ENCODE data around the gene ZC3HAV1. TPM values are rescaled to one million over a fixed set of nuclear protein-coding genes. Genes with fewer than 3 reads are reported as not detected.

Gene ZC3HAV1
- total and polyA plus RNA-seq, 2 of the 13 experiments (the other 11 are each of a cell fraction or from before 2014, with no cell fraction given) = 12.7 to 23.7 TPM

DNA sequence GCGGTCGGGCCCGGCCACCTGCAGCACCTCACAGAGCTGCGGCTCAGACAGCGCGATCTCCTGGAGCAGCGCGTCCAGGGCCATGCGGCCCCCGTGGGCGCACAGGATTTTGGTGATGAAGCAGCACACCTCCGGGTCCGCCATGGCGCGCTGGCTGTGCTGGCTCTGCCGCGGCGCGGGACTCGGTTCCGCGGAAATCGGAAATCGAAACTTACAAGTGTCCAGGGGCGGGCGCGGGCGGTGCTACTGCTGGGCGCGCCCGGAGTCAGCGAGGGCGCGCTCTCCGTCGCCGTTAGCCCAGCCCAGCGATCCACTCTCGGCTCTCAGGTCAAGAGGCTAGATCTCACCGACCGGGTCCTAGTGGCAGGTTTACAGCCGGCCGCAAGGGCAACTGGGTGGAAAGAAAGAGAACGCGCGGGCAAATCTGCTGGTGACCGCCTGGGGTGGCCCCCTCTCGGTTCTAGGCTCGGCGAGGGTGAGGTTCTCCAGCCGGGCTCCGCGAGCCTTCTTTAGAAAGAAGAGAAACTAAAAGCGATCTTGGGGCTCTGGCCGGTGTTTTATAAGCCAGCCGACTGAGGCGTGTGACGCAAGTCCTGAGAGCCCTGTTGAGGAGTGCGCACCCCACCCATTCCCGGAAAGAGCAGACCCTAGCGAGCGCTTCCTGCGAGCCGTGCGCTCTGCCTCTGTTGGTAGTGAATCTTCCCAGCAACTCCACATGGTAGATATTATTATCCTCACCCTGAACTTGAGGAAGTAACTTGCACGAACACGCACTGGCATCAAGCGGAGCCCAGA is at the start of gene ZC3HAV1 (continued):
- TF ChIP-seq CBX2 (IDR thresholded peaks at IDR 0.05; ENCODE audit: low read depth, low read length) (no peak), CBX2 (CRISPR knock-in tag; IDR thresholded peaks at IDR 0.05; ENCODE audit: low read depth) (no peak), SRSF1 (optimal IDR thresholded peaks at IDR 0.05; ENCODE audit: low read depth, low read length) (peak; percentile 18), GABPA (IDR thresholded peaks at IDR 0.05; ENCODE audit: low read depth, low read length) (0 out of 2 replicates have a peak, but pooled peaks have one; percentile 6), GABPA (CRISPR knock-in tag; IDR thresholded peaks at IDR 0.05; ENCODE audit: low read depth) (peak; percentile 40), ZFP41 (CRISPR knock-in tag; IDR thresholded peaks at IDR 0.05; ENCODE audit: borderline replicate concordance) (0 out of 2 replicates have a peak, but pooled peaks have one; percentile 25), ZNF430 (CRISPR knock-in tag; IDR thresholded peaks at IDR 0.05) (peak; percentile 85; the same call in 1 of the 2 replicates), TCF7L2 (IDR thresholded peaks at IDR 0.05; ENCODE audit: low read depth, low read length) (no peak), TRIM24 (CRISPR knock-in tag; IDR thresholded peaks at IDR 0.05) (no peak), GABPB1 (CRISPR knock-in tag; IDR thresholded peaks at IDR 0.05) (peak; percentile 79), ZFY (CRISPR knock-in tag; IDR thresholded peaks at IDR 0.05) (peak; percentile 72), EZH2 (conservative IDR thresholded peaks at IDR 0.05; ENCODE audit: low read depth, low read length) (no peak), ZNF556 (CRISPR knock-in tag; IDR thresholded peaks at IDR 0.05; ENCODE audit: borderline replicate concordance) (no peak; the same call in 1 of the 2 replicates), ZNF367 (CRISPR knock-in tag; IDR thresholded peaks at IDR 0.05; ENCODE audit: borderline replicate concordance) (peak; percentile 65; the same call in 1 of the 2 replicates), ZNF232 (CRISPR knock-in tag; IDR thresholded peaks at IDR 0.05; ENCODE audit: borderline replicate concordance) (peak; percentile 83; the same call in 1 of the 2 replicates), YY1 (IDR thresholded peaks at IDR 0.05; ENCODE audit: insufficient read depth, insufficient replicate concordance, low read depth, low read length) (peak; percentile 68), NKX3-1 (CRISPR knock-in tag; IDR thresholded peaks at IDR 0.05) (peak; percentile 15; the same call in 1 of the 2 replicates), BRD4 (CRISPR knock-in tag; IDR thresholded peaks at IDR 0.05) (peak; percentile 86; the same call in 1 of the 2 replicates), ZBTB33 (CRISPR knock-in tag; IDR thresholded peaks at IDR 0.05) (no peak), NR2F6 (IDR thresholded peaks at IDR 0.05) (peak; percentile 62), NR2F6 (CRISPR knock-in tag; IDR thresholded peaks at IDR 0.05) (no peak), HDAC2 (CRISPR knock-in tag; IDR thresholded peaks at IDR 0.05) (peak; percentile 43), ZNF792 (CRISPR knock-in tag; IDR thresholded peaks at IDR 0.05) (0 out of 2 replicates have a peak, but pooled peaks have one; percentile 53), HNRNPLL (IDR thresholded peaks at IDR 0.05; ENCODE audit: low read depth, low read length, poor library complexity, severe bottlenecking) (peak; percentile 81), ZBTB26 (CRISPR knock-in tag; IDR thresholded peaks at IDR 0.05; ENCODE audit: borderline replicate concordance) (0 out of 2 replicates have a peak, but pooled peaks have one; percentile 28), ZBTB21 (CRISPR knock-in tag; IDR thresholded peaks at IDR 0.05) (no peak; the same call in 1 of the 2 replicates)
- TF ChIP-seq, protein P1, sequence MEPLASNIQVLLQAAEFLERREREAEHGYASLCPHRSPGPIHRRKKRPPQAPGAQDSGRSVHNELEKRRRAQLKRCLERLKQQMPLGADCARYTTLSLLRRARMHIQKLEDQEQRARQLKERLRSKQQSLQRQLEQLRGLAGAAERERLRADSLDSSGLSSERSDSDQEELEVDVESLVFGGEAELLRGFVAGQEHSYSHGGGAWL (CRISPR knock-in tag; IDR thresholded peaks at IDR 0.05) = peak; percentile 83; the same call in 1 of the 2 replicates
